D341Med (cell line): ENCODE data around the gene TBC1D22A.

Experiments used
- DNase-seq: peaks from one replicate; pipeline ENCODE4 v3.0.0; 2012; ENCODE audit warnings: low spot score

TBC1D22A gene

GRCh38 chr22:47080100-47080499, 317.6 kb downstream of the TBC1D22A start:
- DNase-seq = no peak

- DNase-seq = no peak
Measured at GRCh38 chr22:47082505-47082904, 320.1 kb downstream of the TBC1D22A start.

GRCh38 chr22:47083379-47083986, 321.0 kb downstream of the TBC1D22A start:
- DNase-seq = no peak

- DNase-seq = no peak
Measured at GRCh38 chr22:47084226-47084625, 321.8 kb downstream of the TBC1D22A start.

GRCh38 chr22:47086596-47087248, 324.3 kb downstream of the TBC1D22A start:
- no peak for DNase-seq

- no peak for DNase-seq
Measured at GRCh38 chr22:47088480-47089158, 326.2 kb downstream of the TBC1D22A start.

GRCh38 chr22:47089374-47089773, 326.9 kb downstream of the TBC1D22A start:
- no peak for DNase-seq

- DNase-seq = no peak
Measured at GRCh38 chr22:47089796-47090460, 327.5 kb downstream of the TBC1D22A start.

- no peak for DNase-seq
Measured at GRCh38 chr22:47090591-47091245, 328.3 kb downstream of the TBC1D22A start.

- DNase-seq = no peak
Measured at GRCh38 chr22:47091246-47091651, 328.8 kb downstream of the TBC1D22A start.

GRCh38 chr22:47091921-47092700, 329.7 kb downstream of the TBC1D22A start:
- no peak for DNase-seq

- DNase-seq = no peak
Measured at GRCh38 chr22:47092896-47093311, 330.5 kb downstream of the TBC1D22A start.

- no peak for DNase-seq
Measured at GRCh38 chr22:47093720-47094119, 331.3 kb downstream of the TBC1D22A start.

GRCh38 chr22:47094861-47095330, 332.4 kb downstream of the TBC1D22A start:
- no peak for DNase-seq

- no peak for DNase-seq
Measured at GRCh38 chr22:47095395-47096122, 333.1 kb downstream of the TBC1D22A start.

GRCh38 chr22:47098121-47098520, 335.7 kb downstream of the TBC1D22A start:
- no peak for DNase-seq

- no peak for DNase-seq
Measured at GRCh38 chr22:47098554-47098953, 336.1 kb downstream of the TBC1D22A start.

GRCh38 chr22:47100019-47100418, 337.6 kb downstream of the TBC1D22A start:
- no peak for DNase-seq

GRCh38 chr22:47100646-47101200, 338.3 kb downstream of the TBC1D22A start:
- DNase-seq = no peak

- DNase-seq = no peak
Measured at GRCh38 chr22:47101321-47101885, 339.0 kb downstream of the TBC1D22A start.
